ENCODE results near the gene ERBB4.

ERBB4 gene

DNA sequence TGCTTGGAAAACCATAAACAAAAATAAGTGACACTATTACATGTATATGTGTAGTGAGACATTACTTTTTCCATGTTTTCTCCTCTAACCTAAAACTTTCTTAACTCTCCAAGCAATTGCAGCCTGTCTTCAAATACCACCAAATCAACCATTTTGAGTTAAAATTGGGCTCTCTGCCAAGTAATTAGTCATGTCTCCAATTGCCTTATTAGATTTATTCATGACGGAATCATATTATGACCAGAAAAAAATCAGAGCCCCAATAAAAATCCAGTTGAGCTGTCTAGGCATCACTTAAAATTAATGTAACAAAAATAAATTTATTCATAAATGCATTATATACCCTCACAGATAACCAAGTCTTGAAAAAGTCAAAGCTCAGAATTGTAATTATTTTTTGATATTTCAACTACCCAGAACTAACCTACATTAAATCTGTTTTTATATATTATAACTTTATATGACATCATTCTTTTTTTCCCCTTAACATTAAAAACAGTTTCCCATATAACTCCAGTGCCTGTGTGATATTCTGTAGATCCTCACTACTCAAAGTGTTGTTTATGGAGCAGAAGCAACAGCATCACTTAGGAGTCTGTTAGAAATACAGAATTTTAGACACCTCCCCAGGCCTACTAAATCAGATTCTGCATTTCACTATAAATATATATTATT is 157.0 kb downstream of the ERBB4 start:
- in situ Hi-C loops (cut with MboI; ENCODE audit: low sequenced_read_pairs), result no loop called here

GRCh38 chr2:212379103-212379502 is 159.5 kb downstream of the ERBB4 start:
- in situ Hi-C loops (cut with MboI; ENCODE audit: low sequenced_read_pairs), result no loop called here

GRCh38 chr2:212367431-212367830 is 171.2 kb downstream of the ERBB4 start:
- in situ Hi-C loops (cut with MboI; ENCODE audit: low sequenced_read_pairs), result no loop called here

- in situ Hi-C loops (cut with MboI; ENCODE audit: low sequenced_read_pairs), result no loop called here
Observed at GRCh38 chr2:212364112-212364985, 174.3 kb downstream of the ERBB4 start.

DNA sequence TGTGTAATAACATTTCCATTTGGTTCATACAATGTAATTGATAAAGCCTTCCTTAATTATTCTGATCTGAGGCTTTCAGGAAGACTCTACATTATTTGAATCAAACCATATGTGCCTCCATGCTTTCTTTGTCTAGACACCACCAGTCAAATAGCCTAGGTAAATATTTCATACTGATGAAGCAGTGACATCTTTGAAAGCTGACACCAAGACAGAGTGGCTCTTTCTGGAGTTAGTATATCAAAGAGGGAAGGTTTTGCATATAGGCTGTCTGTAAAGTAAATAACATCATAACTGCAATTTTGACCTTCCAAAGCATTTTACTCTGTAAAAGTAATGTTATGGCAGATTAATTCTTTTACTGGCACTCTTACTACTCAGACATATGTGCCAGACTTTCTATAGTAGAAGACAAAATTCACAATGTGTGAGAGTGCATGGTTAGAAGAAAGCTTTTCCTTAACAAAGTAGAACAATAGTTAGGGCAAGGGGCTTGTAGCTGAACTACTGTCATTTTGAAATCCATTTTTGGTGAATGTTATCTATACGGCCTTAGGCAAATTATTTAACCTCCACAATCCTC is 177.3 kb downstream of the ERBB4 start:
- in situ Hi-C loops (cut with MboI; ENCODE audit: low sequenced_read_pairs), result no loop called here

GRCh38 chr2:212360068-212360460 is 178.5 kb downstream of the ERBB4 start:
- in situ Hi-C loops (cut with MboI; ENCODE audit: low sequenced_read_pairs), result no loop called here

- in situ Hi-C loops (cut with MboI; ENCODE audit: low sequenced_read_pairs), result no loop called here
Observed at GRCh38 chr2:212359425-212360067, 179.1 kb downstream of the ERBB4 start.

- in situ Hi-C loops (cut with MboI; ENCODE audit: low sequenced_read_pairs), result no loop called here
Observed at GRCh38 chr2:212357606-212358005, 181.0 kb downstream of the ERBB4 start.

- in situ Hi-C loops (cut with MboI; ENCODE audit: low sequenced_read_pairs), result no loop called here
Observed at GRCh38 chr2:212354382-212354781, 184.2 kb downstream of the ERBB4 start.

DNA sequence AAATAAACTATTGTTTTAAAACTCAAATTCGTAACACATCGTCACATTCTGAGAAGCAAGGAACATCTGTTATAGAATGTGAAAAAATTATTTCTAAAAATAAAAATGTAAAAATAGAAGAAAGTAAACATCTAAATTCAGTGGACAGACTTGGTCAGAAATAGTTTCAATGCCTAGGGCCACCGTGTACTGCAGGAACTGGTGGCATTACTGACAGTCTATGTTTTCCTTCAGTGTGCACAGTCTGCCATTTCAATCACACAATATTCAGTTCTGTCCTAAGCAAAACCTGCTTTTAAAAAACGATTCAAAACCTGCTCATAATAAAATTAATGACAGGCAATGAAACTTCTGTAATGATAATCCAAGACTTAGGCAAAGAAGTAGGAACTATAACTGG is 190.1 kb downstream of the ERBB4 start:
- in situ Hi-C loops (cut with MboI; ENCODE audit: low sequenced_read_pairs), result no loop called here

- in situ Hi-C loops (cut with MboI; ENCODE audit: low sequenced_read_pairs), result no loop called here
Observed at GRCh38 chr2:212346865-212347264, 191.7 kb downstream of the ERBB4 start.

DNA sequence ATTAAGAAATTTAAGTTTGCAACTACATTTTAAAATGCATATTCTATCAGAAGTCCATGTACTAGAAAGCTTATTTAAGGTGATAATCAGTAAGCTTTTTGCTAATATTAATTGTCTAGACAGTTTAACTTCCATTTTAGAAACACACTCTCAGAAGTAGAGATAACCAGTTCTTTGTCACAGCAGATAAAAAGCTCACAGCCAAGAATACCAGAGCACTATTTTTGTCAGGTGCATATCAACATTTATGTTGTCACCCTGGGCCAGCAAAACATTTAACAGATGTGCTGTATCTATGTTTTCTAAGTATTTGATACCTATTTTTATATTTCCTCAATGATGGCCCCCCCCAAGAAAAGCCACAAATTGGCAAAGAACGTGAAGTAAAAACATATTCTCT is 192.6 kb downstream of the ERBB4 start:
- in situ Hi-C loops (cut with MboI; ENCODE audit: low sequenced_read_pairs), result no loop called here

DNA sequence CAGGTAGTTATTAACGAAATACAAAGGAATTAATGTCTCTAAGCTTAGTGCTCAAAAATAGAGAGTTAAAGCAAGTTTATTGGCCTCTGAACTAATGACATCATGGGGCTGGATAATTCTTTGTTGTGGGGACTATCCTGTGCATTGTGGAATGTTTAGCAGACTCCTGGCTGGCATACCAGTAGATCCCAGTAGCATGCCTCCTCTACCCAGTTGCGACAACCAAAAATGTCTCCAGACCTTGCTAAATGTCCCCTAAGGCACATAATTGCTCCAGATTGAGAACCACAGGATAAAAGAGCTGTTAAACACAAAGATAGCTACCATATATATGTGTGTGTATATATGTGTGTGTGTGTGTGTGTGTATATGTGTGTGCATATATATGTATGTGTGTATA is 194.5 kb downstream of the ERBB4 start:
- in situ Hi-C loops (cut with MboI; ENCODE audit: low sequenced_read_pairs), result no loop called here

- in situ Hi-C loops (cut with MboI; ENCODE audit: low sequenced_read_pairs), result no loop called here
Observed at GRCh38 chr2:212343167-212343566, 195.4 kb downstream of the ERBB4 start.

DNA sequence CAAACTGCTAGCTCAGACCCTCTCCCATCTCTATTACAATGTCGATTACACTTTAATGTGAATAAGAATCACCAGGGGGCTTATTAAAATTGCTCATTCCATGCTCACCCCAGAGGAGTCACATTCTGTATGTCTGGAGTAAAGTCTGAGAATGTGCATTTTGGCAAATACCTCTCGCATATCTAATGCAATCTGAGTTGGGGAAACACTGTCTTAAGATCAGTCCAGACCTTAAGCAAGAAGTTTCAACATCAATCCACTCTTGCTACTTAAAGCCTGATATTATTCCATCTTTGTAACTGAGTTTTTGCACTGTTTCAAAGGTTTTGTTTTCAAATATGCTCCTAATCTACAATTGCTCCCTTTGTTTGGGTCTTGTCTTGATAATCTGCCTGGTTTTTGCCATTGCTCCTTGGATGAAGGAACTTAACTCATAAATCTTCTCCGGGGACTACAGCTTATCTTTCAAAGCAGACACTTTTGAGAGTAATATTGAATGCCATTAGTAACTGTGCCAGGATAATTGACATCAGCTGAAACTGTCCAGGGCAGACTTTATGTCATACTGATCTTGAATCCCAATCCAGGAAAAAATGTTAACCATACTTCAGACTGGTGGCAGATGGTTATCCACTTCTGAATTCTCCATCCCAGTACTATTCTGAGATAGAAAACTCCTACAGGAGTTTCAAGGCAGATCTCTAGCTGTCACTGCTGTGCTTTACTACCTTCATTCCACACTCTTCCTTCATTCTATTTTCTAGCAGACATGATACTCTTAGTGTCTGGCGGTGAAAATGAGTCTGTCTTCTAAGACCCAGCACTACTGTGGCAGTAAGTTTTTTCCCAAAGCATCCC is 200.9 kb downstream of the ERBB4 start:
- in situ Hi-C loops (cut with MboI; ENCODE audit: low sequenced_read_pairs), result no loop called here

DNA sequence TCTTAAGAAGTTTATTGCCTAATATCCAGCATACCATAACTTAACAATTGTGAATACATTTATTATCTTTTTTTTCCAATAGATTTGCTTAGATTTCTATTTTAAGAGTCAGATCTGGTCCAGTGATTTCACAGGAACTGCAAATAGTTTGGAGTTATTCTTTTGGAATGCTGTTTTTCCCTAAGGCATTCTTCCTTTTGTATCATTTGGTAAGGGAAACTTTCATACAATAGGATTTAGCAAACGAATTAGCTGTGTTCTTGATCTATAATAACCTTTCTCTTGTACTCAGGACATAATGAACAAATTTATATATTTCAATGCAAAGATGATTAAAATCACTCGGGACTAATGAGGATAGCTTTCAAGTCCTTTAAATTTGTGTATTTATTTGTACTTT is 201.6 kb downstream of the ERBB4 start:
- in situ Hi-C loops (cut with MboI; ENCODE audit: low sequenced_read_pairs), result no loop called here

DNA sequence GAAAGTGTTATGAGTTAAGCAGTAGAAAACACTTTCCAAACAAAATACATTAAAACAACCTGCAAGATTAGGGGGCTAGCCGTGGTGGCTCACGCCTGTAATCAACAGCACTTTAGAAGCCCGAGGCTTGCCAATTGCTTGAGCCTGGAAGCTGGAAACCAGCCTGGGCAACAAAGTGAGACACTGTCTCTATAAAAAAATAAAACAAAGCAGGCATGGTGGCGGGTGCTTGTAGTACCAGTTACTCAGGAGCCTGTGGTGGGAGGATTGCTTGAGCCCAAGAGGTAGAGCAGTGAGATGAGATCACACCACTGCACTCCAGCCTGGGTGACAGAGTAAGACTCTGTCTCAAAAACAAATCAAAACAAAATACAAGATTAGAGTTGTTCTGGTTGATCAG is 208.3 kb downstream of the ERBB4 start:
- in situ Hi-C loops (cut with MboI; ENCODE audit: low sequenced_read_pairs), result no loop called here

DNA sequence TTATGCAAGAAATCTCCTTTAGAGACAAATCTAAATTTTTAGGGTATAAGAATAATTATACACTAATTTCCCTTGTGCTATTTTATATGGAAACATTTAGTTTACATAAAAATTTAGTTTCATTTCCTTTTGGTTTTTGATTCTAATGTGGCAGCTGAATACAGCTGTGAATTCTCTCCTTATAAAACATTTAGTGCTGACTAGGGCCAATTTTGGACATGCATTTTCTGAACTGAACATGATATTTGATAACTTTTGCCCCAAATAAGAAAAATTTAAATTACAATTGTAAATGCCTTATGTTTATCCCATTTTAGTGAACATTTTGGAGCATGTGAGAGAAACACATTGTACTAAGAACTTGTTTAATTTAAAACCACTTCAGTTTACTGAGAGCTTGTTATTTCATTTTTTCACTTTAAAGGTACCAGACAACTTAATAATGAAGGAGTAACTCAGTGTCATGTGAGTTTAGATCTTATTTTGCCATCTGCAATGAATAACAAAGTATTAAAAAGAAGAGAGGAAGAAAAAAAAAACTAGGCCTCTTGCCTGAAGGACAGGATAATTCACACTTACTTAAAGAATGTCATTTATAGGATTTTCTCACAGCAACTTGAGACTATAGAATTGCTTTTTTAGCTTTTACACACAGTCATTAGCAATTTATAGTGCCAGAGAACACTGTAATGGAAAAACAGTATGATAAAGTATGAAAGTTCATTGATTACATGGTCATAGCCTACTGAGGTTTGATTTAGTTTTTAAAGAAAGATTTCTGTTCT is 209.7 kb downstream of the ERBB4 start:
- in situ Hi-C loops (cut with MboI; ENCODE audit: low sequenced_read_pairs), result no loop called here

GRCh38 chr2:212328136-212328535 is 210.5 kb downstream of the ERBB4 start:
- in situ Hi-C loops (cut with MboI; ENCODE audit: low sequenced_read_pairs), result no loop called here

All from HL-60/S4 treated with retinoic acid at 250 ng/mL for 4 days and 3 days (cell line).